Measurements from ENCODE around the gene ADH1C. TPM values are rescaled to one million over a fixed set of nuclear protein-coding genes. Genes with fewer than 3 reads are reported as not detected.
A peak's percentile ranks its signal among the peaks of the same experiment; 100 is the strongest.
"Not testable (repeated sequence)": the region's sequence is repeated elsewhere in the genome, so short reads cannot be mapped to it uniquely, and the experiment has no call there.

The ADH1C gene
- total RNA-seq (2014; rRNA removed; shearing (Covaris generic)) = 2.7 and 5.9 TPM in 2 replicates

GRCh38 chr4:99352602-99353537 lies at the start of gene ADH1C:
Gene ADH1C, minus strand, starts transcription at chr4:99352746. Its CDS starts 71 bp downstream, at chr4:99352675.
- DNase-seq (ENCODE audit: low spot score) = peak; percentile 2

- no peak for DNase-seq (ENCODE audit: low spot score)
Observed at GRCh38 chr4:99400831-99401230, 48.3 kb upstream of the ADH1C start.

DNA sequence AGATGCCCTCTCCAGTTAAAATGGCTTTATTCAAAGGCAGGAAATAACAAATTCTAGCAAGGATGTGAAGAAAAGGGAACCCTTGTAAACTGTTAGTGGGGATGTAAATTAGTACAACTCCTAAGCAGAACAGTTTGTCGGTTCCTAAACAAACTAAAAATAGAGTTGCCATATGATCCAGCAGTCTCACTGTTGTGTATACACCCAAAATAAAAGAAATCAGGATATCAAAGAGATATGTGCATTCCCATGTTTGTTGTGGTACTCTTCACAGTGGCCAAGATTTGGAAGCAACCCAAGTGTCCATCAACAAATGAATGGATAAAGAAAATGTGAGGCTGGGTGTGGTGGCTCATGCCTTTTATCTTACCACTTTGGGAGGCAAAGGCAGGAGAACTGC lies 46.5 kb upstream of the ADH1C start:
- no peak for DNase-seq (ENCODE audit: low spot score)

DNA sequence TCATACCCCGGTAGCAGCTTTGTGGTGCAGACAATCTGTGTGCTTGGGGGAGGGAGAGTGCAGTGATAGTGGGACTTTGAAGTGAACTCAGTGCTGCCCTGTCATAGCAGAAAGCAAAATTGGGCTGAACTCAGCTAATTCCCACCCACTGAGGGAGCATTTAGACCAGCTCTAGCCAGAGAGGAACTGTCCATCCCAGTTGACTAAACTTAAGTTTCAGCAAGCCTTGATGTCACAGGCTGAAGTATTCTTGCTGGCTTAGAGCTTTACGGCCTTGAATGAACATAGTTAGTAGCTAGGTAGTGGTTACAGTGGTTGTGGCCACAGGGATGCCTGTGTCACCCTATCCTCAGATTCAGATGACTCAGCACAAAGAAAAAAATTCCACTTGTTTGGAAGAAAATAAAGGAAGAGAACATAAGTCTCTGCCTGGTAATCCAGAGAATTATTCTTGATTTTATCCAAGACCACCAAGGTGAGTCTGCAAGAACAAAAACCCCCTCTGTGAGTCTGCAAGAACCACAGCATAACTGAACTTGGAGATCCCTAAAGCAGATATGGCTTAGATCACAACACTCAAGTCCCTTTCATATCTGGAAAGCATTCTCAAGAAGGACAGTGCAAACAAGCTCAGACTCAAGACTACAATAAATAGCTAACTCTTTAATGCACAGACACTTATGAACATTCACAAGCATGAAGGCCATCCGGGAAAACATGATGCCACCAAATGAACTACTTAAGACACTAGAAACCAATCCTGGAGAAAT lies 43.2 kb upstream of the ADH1C start:
- no peak for DNase-seq (ENCODE audit: low spot score)

DNA sequence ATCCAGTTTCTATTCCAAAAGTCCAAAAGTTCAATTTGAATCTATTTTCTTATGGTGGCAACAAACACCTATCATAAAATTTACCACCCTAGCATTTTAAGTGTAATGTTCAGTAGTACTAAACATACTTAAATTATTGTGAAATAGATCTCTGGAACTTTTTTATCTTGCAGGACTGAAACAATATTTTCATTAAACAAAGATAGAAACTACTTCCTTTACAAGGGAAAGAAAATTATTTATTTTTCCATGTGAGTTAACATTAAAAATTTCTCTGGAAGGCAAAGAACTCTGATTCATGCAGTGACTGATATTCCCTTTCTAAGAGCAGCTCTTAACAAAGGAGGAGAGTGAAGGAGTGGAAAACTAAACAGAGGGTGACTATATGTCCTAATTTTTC lies 42.4 kb upstream of the ADH1C start:
- no peak for DNase-seq (ENCODE audit: low spot score)

GRCh38 chr4:99390055-99390454 lies 37.5 kb upstream of the ADH1C start:
- no peak for DNase-seq (ENCODE audit: low spot score)

DNA sequence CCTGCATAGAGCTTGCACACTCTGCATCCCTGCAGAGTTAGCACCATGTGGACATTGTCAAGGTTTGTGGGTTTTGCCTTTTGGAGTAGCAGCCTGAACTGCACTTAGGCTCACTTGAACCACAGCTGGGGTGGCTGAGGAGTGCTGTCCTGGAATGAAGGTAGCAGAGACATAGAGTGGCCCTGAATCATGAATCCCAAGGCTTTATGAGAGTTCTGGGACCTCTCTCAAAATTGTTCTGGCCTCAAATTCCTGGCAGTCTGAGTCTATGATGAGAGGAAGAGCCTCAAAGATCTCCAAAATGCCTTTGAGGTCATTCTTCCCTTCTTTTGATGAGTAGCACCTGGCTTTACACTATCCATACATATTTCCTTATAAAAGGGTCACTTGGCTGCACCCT lies 37.1 kb upstream of the ADH1C start:
- DNase-seq (ENCODE audit: low spot score) = no peak

DNA sequence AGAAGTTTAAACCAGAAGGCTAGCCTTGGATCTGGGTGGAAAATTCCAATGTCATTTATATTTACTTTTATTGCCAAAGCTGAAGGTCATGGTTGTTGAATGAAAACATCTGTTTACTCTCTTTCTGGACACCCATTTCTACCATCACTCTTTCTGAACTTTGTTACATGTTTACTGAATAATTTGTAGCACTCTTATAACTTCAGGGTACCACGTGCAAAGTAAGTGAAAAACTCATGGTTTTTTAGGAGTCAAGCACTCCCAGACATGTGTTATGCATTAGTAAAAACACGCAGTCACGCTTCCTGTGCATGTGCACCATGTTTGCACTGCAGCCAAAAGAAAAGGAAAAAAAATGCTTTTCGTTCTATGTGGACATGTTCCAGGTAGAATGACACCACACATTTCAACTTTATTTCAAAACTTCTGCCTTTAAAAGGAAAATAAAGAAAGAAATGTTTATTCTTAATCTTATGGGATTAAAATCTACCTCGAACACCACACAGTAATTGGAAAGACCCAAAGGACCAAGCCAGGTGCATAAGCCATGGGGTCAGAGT lies 31.4 kb upstream of the ADH1C start:
- DNase-seq (ENCODE audit: low spot score) = no peak

DNA sequence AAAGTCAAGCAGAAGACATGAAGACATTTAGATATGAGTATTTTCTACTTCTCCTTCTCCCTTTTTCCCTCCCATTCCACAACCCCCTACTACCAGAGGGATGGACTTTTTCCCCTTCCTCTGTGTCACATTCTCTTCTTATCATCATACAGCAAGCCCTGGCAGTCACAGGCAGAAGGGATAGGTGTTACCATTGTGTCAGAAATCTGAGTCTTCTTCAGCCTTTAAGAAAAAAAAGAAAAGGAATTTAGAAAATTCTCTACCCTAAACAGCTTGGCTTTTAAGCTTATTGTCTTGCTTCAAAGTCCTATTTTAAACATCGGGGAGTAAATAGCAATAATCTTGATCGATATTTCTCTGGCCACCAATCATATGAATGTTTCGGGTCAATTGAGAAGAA lies 30.9 kb upstream of the ADH1C start:
- no peak for DNase-seq (ENCODE audit: low spot score)

- DNase-seq (ENCODE audit: low spot score) = no peak
Observed at GRCh38 chr4:99382745-99383360, 30.3 kb upstream of the ADH1C start.

DNA sequence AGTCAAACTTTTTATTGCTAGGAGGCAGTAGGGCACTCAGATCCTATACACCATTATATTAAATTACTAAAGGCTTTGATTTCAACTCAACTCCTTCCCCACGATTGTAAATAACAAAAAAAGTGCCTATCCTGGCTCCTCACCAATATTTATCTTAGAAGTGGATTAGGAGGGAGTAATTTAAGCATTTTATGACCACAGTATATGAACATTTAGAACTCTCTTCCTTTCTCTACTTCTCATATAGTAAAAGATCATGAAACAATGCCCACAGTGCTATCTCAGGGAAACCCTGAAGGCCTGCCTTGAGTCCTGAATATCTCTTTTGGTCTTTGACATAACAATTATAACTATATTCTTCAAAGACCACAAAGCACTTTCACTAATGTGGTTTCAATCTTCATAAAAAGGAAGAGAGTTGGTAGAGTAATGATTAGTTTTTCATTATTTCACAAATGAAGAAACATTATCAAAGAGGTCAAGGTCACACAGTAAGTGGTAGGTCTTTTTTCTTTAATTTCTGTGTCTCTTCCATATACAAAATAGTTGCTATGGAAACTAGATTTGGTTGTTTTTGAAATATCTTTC lies 29.1 kb upstream of the ADH1C start:
- no peak for DNase-seq (ENCODE audit: low spot score)

DNA sequence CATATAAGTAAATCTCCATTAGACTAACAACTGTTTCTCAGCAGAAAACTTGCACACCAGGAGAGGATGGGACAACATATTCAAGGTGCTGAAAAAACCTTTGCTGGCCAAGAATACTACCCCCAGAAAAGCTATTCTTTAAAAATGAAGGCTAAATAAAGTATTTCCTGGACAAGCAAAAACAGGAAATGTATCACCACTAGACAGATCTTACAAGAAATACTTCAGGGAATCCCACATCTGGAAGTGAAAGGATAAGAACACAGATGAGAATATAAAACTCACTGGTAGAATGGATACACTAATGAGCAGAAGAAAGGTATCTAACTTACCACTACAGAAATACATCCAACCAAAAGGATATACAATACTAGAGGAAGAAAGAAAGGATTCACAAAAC lies 27.0 kb upstream of the ADH1C start:
- no peak for DNase-seq (ENCODE audit: low spot score)

DNA sequence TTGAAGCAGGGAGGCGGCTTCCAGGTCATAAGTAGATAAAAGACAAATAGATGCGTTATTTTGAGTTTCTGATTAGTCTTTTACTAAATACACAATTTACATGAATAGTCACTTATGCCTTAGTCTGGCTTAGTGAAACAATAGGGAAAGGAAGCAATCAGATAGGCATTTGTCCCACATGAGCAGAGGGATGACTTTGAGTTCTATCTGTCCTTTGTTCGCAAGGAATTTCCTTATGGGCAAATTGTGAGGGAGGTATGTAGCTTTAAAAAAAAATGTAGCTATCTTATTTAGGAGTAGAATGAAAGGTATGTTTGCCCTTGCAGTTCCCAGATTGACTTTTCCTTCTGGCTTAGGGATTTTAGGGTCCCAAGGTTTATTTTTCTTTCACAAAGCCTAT lies 26.3 kb upstream of the ADH1C start:
- DNase-seq (ENCODE audit: low spot score) = no peak

GRCh38 chr4:99377341-99377740 lies 24.8 kb upstream of the ADH1C start:
- peak; percentile 12 for DNase-seq (ENCODE audit: low spot score)

DNA sequence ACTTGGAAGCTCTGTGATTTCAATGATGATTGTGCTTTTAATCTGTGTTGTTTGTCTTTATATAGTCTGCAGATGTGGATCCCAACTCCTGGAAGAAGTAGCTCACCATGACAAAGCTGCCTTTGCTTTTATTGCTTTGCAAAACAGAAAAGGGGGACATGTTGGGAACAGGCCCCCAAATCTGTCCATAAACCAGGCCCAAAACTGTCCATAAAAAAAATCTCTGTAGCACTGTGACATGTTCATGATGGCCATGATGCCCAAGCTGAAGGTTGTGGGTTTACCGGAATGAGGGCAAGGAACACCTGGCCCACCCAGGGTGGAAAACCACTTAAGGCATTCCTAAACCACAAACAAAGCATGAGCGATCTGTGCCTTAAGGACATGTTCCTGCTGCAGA lies 19.9 kb upstream of the ADH1C start:
- not testable (repeated sequence) for DNase-seq (ENCODE audit: low spot score)

DNA sequence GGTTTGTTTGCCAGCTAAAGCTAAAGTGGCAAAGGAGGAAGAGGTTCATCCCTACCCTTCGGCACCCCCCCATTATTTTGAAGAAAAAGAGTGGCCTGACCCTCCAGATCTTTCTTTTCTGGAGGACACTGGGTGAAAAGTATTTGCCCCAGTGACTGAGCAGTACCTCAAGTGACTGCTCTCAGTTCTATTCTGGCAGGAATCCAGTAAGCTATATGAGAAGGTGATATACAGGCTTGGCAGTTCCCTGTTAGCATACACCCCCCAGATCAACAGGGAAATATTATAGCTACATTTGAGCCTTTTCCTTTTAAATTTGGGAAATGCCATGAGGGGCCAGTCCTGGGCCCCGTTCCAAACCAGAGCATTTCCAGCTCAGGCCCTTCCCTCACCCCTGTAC lies 15.3 kb upstream of the ADH1C start:
- DNase-seq (ENCODE audit: low spot score) = not testable (repeated sequence)

- no peak for DNase-seq (ENCODE audit: low spot score)
Observed at GRCh38 chr4:99366491-99366890, 13.9 kb upstream of the ADH1C start.

GRCh38 chr4:99362768-99363167 lies 10.2 kb upstream of the ADH1C start:
- no peak for DNase-seq (ENCODE audit: low spot score)

GRCh38 chr4:99361899-99362275 lies 9.3 kb upstream of the ADH1C start:
- DNase-seq (ENCODE audit: low spot score) = no peak

GRCh38 chr4:99361268-99361898 lies 8.8 kb upstream of the ADH1C start:
- DNase-seq (ENCODE audit: low spot score) = no peak
